HEK293 (cell line): ENCODE results near the gene CHMP4B.

Source experiments
- BCL11B ChIP-seq: fragments of 450-650 bp; formaldehyde crosslinking; IDR thresholded peaks from 2 replicates; pipeline ENCODE4 v1.5.1; 2016; ENCODE audit warnings: low read depth, missing biosample characterization, missing genetic modification characterization
- YY1 ChIP-seq: fragments of 450-650 bp; formaldehyde crosslinking; IDR thresholded peaks from 2 replicates; pipeline ENCODE4 v1.5.1; 2018; ENCODE audit warnings: missing biosample characterization, missing genetic modification characterization
- ZBTB21 ChIP-seq: fragments of 450-650 bp; formaldehyde crosslinking; IDR thresholded peaks from 2 replicates; pipeline ENCODE4 v1.5.1; 2017; ENCODE audit warnings: missing biosample characterization, missing genetic modification characterization
- ZNF157 ChIP-seq: fragments of 450-650 bp; formaldehyde crosslinking; IDR thresholded peaks from 2 replicates; pipeline ENCODE4 v1.5.1; 2016; ENCODE audit warnings: missing biosample characterization, missing genetic modification characterization
- ZNF19 ChIP-seq: fragments of 450-650 bp; formaldehyde crosslinking; IDR thresholded peaks from 2 replicates; pipeline ENCODE4; 2016; ENCODE audit warnings: missing biosample characterization, missing genetic modification characterization, low read depth
- ZNF350 ChIP-seq: fragments of 450-650 bp; formaldehyde crosslinking; IDR thresholded peaks from 2 replicates; pipeline ENCODE4 v1.5.0; 2017; ENCODE audit warnings: missing biosample characterization, mild to moderate bottlenecking, missing genetic modification characterization
- ZNF423 ChIP-seq: fragments of 450-650 bp; formaldehyde crosslinking; IDR thresholded peaks from 2 replicates; pipeline ENCODE4 v1.5.1; 2016; ENCODE audit warnings: missing biosample characterization, missing genetic modification characterization
- ZNF571 ChIP-seq: fragments of 450-650 bp; formaldehyde crosslinking; IDR thresholded peaks from 2 replicates; pipeline ENCODE4 v1.5.0; 2017; ENCODE audit warnings: missing biosample characterization, missing genetic modification characterization
- ZSCAN30 ChIP-seq: fragments of 450-650 bp; IDR thresholded peaks from 2 replicates; pipeline ENCODE4 v1.5.1; 2018; ENCODE audit warnings: missing biosample characterization, mild to moderate bottlenecking, missing genetic modification characterization, moderate library complexity
- TF ChIP-seq, protein P1 (sequence below): fragments of 450-650 bp; formaldehyde crosslinking; IDR thresholded peaks from 2 replicates; pipeline ENCODE4 v1.5.1; 2016; ENCODE audit warnings: missing biosample characterization, missing genetic modification characterization
- TF ChIP-seq, protein P2 (sequence below): fragments of 450-650 bp; formaldehyde crosslinking; IDR thresholded peaks from 2 replicates; pipeline ENCODE4 v1.5.1; 2016; ENCODE audit warnings: missing biosample characterization, missing genetic modification characterization, low read depth
- TF ChIP-seq, protein P3 (sequence below): fragments of 450-650 bp; formaldehyde crosslinking; IDR thresholded peaks from 2 replicates; pipeline ENCODE4 v1.5.1; 2016; ENCODE audit warnings: missing biosample characterization, missing genetic modification characterization
- TF ChIP-seq, protein P4 (sequence below): fragments of 450-650 bp; formaldehyde crosslinking; IDR thresholded peaks from 2 replicates; pipeline ENCODE4 v1.5.1; 2017; ENCODE audit warnings: missing biosample characterization, missing genetic modification characterization
- TF ChIP-seq, protein P5 (sequence below): fragments of 450-650 bp; formaldehyde crosslinking; IDR thresholded peaks from 2 replicates; pipeline ENCODE4 v1.5.1; 2016; ENCODE audit warnings: missing biosample characterization, missing genetic modification characterization

DNA sequence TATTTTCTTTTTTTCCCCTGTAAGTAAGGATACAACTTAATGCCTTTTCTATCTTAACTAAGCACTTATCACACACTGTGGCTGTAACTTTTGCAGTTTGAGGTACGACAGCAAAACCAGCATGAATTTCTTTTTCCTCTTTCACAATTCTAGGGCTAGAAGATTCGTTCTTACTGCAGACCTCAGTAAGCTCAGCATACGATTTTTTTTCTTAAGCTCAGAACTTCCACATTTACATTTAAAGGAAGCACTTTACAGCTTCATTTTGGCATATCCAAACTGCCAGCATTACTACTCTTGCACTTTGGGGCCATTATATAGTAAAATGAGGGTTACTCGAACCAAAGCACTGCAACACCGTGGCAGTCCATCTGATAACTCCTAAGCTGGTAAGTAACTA, 889 bp upstream of the CHMP4B start:
- TF ChIP-seq ZNF423 (no peak), ZBTB21 (tag by site-specific recombination) (no peak), ZNF350 (tag by site-specific recombination) (no peak), ZNF571 (tag by site-specific recombination) (no peak), ZNF19 (no peak), BCL11B (tag by site-specific recombination) (no peak), ZNF157 (tag by site-specific recombination) (no peak), YY1 (tag by site-specific recombination) (no peak), ZSCAN30 (tag by site-specific recombination) (no peak)
- TF ChIP-seq, protein P1, sequence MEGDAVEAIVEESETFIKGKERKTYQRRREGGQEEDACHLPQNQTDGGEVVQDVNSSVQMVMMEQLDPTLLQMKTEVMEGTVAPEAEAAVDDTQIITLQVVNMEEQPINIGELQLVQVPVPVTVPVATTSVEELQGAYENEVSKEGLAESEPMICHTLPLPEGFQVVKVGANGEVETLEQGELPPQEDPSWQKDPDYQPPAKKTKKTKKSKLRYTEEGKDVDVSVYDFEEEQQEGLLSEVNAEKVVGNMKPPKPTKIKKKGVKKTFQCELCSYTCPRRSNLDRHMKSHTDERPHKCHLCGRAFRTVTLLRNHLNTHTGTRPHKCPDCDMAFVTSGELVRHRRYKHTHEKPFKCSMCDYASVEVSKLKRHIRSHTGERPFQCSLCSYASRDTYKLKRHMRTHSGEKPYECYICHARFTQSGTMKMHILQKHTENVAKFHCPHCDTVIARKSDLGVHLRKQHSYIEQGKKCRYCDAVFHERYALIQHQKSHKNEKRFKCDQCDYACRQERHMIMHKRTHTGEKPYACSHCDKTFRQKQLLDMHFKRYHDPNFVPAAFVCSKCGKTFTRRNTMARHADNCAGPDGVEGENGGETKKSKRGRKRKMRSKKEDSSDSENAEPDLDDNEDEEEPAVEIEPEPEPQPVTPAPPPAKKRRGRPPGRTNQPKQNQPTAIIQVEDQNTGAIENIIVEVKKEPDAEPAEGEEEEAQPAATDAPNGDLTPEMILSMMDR: no peak
- TF ChIP-seq, protein P2, sequence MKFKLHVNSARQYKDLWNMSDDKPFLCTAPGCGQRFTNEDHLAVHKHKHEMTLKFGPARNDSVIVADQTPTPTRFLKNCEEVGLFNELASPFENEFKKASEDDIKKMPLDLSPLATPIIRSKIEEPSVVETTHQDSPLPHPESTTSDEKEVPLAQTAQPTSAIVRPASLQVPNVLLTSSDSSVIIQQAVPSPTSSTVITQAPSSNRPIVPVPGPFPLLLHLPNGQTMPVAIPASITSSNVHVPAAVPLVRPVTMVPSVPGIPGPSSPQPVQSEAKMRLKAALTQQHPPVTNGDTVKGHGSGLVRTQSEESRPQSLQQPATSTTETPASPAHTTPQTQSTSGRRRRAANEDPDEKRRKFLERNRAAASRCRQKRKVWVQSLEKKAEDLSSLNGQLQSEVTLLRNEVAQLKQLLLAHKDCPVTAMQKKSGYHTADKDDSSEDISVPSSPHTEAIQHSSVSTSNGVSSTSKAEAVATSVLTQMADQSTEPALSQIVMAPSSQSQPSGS (tag by site-specific recombination): no peak
- TF ChIP-seq, protein P3, sequence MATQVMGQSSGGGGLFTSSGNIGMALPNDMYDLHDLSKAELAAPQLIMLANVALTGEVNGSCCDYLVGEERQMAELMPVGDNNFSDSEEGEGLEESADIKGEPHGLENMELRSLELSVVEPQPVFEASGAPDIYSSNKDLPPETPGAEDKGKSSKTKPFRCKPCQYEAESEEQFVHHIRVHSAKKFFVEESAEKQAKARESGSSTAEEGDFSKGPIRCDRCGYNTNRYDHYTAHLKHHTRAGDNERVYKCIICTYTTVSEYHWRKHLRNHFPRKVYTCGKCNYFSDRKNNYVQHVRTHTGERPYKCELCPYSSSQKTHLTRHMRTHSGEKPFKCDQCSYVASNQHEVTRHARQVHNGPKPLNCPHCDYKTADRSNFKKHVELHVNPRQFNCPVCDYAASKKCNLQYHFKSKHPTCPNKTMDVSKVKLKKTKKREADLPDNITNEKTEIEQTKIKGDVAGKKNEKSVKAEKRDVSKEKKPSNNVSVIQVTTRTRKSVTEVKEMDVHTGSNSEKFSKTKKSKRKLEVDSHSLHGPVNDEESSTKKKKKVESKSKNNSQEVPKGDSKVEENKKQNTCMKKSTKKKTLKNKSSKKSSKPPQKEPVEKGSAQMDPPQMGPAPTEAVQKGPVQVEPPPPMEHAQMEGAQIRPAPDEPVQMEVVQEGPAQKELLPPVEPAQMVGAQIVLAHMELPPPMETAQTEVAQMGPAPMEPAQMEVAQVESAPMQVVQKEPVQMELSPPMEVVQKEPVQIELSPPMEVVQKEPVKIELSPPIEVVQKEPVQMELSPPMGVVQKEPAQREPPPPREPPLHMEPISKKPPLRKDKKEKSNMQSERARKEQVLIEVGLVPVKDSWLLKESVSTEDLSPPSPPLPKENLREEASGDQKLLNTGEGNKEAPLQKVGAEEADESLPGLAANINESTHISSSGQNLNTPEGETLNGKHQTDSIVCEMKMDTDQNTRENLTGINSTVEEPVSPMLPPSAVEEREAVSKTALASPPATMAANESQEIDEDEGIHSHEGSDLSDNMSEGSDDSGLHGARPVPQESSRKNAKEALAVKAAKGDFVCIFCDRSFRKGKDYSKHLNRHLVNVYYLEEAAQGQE (tag by site-specific recombination): no peak
- TF ChIP-seq, protein P4, sequence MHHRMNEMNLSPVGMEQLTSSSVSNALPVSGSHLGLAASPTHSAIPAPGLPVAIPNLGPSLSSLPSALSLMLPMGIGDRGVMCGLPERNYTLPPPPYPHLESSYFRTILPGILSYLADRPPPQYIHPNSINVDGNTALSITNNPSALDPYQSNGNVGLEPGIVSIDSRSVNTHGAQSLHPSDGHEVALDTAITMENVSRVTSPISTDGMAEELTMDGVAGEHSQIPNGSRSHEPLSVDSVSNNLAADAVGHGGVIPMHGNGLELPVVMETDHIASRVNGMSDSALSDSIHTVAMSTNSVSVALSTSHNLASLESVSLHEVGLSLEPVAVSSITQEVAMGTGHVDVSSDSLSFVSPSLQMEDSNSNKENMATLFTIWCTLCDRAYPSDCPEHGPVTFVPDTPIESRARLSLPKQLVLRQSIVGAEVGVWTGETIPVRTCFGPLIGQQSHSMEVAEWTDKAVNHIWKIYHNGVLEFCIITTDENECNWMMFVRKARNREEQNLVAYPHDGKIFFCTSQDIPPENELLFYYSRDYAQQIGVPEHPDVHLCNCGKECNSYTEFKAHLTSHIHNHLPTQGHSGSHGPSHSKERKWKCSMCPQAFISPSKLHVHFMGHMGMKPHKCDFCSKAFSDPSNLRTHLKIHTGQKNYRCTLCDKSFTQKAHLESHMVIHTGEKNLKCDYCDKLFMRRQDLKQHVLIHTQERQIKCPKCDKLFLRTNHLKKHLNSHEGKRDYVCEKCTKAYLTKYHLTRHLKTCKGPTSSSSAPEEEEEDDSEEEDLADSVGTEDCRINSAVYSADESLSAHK (tag by site-specific recombination): no peak
- TF ChIP-seq, protein P5, sequence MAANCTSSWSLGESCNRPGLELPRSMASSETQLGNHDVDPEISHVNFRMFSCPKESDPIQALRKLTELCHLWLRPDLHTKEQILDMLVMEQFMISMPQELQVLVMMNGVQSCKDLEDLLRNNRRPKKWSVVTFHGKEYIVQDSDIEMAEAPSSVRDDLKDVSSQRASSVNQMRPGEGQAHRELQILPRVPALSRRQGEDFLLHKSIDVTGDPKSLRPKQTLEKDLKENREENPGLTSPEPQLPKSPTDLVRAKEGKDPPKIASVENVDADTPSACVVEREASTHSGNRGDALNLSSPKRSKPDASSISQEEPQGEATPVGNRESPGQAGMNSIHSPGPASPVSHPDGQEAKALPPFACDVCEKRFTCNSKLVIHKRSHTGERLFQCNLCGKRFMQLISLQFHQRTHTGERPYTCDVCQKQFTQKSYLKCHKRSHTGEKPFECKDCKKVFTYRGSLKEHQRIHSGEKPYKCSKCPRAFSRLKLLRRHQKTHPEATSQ: no peak
